Measurements from ENCODE around the gene DUSP2. TPM values are rescaled to one million over a fixed set of nuclear protein-coding genes. Genes with fewer than 3 reads are reported as not detected.
A peak's percentile ranks its signal among the peaks of the same experiment; 100 is the strongest.

DUSP2 gene
- total and polyA plus RNA-seq, 10 of the 15 experiments (the other 5 are each of a cell fraction or from before 2014, with no cell fraction given), result 9.7 to 212 (median 57.2) TPM

DNA sequence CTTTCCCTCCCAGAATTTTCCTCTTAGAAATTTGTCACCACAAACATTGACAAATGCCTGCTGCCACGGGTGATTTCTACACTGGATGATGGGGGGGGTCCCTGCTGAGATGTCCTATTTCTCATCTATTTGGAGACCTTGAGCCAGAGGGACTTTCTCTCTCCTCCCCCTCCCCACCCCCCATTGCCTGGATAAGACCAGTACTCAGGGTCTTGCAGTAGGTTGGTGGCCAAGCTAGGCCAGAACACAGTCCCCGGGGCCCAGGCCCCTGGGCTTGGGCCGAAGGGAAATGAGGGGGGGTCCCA lies 560 bp upstream of the DUSP2 start:
- no peak for FAIRE-seq
- SMC1A ChIA-PET (ENCODE audit: uncharacterized antibody, unreplicated experiment), result interaction anchor here (3.9 to 14.4 kb wide), 3 partner anchors 12 to 27 kb away, joined by 52 to 338 read pairs (median 139); no protein-coding TSS in a partner anchor
- H3K9me3 ChIP-seq (replicated peaks; ENCODE audit: control insufficient read depth, insufficient read depth, low read length), result no peaks in the 10 kb centered on the region
- peak overlapping the region; percentile 89 for H3K9ac ChIP-seq (ENCODE audit: control insufficient read depth, insufficient read depth, low read length)
- H3K4me3 ChIP-seq, result peak overlapping the region; percentile 92
- no peaks in the 10 kb centered on the region for H4K20me1 ChIP-seq (ENCODE audit: control insufficient read depth, insufficient read depth)
- 0 out of 3 replicates have a peak, but pooled peaks have one; percentile 0 for ATAC-seq
- RAD21 ChIA-PET (ENCODE audit: unreplicated experiment), result interaction anchor here (2.1 to 18.1 kb wide), 4 partner anchors 12 to 88 kb away, joined by 9 to 463 read pairs (median 116); no protein-coding TSS in a partner anchor
- H3K4me2 ChIP-seq (ENCODE audit: control insufficient read depth, insufficient read depth), result peak overlapping the region; percentile 95
- H3K27me3 ChIP-seq (replicated peaks in 1 of 2; ENCODE audit: control insufficient read depth in 2 of 2, insufficient read depth in 2 of 2, low read length in 1 of 2), result no peaks in the 10 kb centered on the region
- peaks cover 29% of the 10 kb centered on the region for H3K79me2 ChIP-seq (ENCODE audit: control insufficient read depth, insufficient read depth, low read length)
- CTCF ChIA-PET, result interaction anchor here (5.0 to 14.4 kb wide), 3 partner anchors 12 to 26 kb away, joined by 42 to 535 read pairs (median 68); no protein-coding TSS in a partner anchor
- no peak for DNase-seq (ENCODE audit: low read depth, low spot score)
- TSS peak; percentile 88 for BruUV-seq (replicated peaks)
- in situ Hi-C loops (cut with MboI) (no loop called here), intact Hi-C loops (cut with micrococcal nuclease; ENCODE audit: unreplicated experiment) (loop anchor here (1.0 to 5.0 kb wide), 5 partner anchors 12 to 382 kb away; partner anchors contain the start of genes NCAPH and STARD7)
- 0% methylated on average over 3 of the region's 3 CpGs for WGBS (ENCODE audit: insufficient coverage, insufficient replicate concordance, low lambda C conversion rate, missing lambda C conversion rate)
- POLR2A ChIA-PET, result interaction anchor here (0.6 to 9.5 kb wide), 5 partner anchors 13 to 58 kb away, joined by 3 to 161 read pairs (median 15); no protein-coding TSS in a partner anchor
- peaks cover 45% of the 10 kb centered on the region for H3K4me1 ChIP-seq (ENCODE audit: control insufficient read depth, insufficient read depth, low read length)
- peaks cover 7% of the 10 kb centered on the region in 2 experiments; a peak in 2 of 4 replicates for H3K36me3 ChIP-seq (ENCODE audit: control insufficient read depth in 2 of 2, insufficient read depth in 2 of 2, low read length in 1 of 2)
- H2AFZ ChIP-seq (ENCODE audit: control insufficient read depth, low read depth, low read length), result no peak overlapping the region
- H3K27ac ChIP-seq (ENCODE audit: control insufficient read depth, insufficient read depth), result peak overlapping the region; percentile 89
- TF ChIP-seq ZBED1 (IDR thresholded peaks at IDR 0.05; ENCODE audit: borderline replicate concordance) (no peak), PKNOX1 (IDR thresholded peaks at IDR 0.05) (peak; percentile 33; the same call in 1 of the 2 replicates), SMARCA5 (IDR thresholded peaks at IDR 0.05) (peak; percentile 31; the same call in 1 of the 2 replicates), ZNF217 (IDR thresholded peaks at IDR 0.05) (peak; percentile 33)
- TF ChIP-seq, protein P1, sequence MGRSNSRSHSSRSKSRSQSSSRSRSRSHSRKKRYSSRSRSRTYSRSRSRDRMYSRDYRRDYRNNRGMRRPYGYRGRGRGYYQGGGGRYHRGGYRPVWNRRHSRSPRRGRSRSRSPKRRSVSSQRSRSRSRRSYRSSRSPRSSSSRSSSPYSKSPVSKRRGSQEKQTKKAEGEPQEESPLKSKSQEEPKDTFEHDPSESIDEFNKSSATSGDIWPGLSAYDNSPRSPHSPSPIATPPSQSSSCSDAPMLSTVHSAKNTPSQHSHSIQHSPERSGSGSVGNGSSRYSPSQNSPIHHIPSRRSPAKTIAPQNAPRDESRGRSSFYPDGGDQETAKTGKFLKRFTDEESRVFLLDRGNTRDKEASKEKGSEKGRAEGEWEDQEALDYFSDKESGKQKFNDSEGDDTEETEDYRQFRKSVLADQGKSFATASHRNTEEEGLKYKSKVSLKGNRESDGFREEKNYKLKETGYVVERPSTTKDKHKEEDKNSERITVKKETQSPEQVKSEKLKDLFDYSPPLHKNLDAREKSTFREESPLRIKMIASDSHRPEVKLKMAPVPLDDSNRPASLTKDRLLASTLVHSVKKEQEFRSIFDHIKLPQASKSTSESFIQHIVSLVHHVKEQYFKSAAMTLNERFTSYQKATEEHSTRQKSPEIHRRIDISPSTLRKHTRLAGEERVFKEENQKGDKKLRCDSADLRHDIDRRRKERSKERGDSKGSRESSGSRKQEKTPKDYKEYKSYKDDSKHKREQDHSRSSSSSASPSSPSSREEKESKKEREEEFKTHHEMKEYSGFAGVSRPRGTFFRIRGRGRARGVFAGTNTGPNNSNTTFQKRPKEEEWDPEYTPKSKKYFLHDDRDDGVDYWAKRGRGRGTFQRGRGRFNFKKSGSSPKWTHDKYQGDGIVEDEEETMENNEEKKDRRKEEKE (IDR thresholded peaks at IDR 0.05), result no peak

Measured in GM12878 (cell line).